Measurements from ENCODE around the gene APBB1IP.

Gene APBB1IP

DNA sequence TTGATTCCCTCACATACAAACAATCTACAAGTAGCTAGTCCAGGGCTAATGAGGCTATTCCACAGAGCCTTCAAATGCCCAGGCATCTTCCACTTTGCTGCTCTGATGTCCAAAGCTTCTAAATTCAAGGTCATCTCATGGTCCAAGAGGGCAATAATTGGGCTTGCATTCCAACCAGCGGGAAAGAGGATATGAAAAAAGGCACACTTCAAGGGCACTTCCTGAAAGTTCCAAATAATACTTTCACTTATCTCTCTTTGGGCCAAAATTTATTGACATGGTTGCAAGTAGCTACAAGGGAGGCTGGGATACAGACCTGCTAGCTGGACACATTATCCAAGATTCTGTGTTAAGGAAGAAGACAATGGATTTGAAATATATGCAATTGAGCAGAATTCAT, 25.2 kb upstream of the APBB1IP start:
- H4K8ac ChIP-seq (ENCODE audit: low read depth, low read length) = no peak overlapping the region
- no peak overlapping the region for H4K91ac ChIP-seq (ENCODE audit: low read depth, low read length, poor library complexity)
- no peaks in the 10 kb centered on the region for H3K4me1 ChIP-seq (ENCODE audit: control insufficient read depth in 2 of 2, insufficient read depth in 1 of 2, low read depth in 1 of 2, low read length in 2 of 2)
- no peak overlapping the region for H3K23ac ChIP-seq (ENCODE audit: low read depth, low read length, poor library complexity)
- H2BK12ac ChIP-seq (ENCODE audit: low read length) = no peak overlapping the region
- no peak for DNase-seq (ENCODE audit: low spot score)
- no peak overlapping the region for H3K27ac ChIP-seq (replicated peaks; ENCODE audit: low read length)
- no peak overlapping the region for H3K4me2 ChIP-seq (ENCODE audit: insufficient read depth, low read length, poor library complexity, severe bottlenecking)
- no CpG with 5 or more reads among the region's 1 CpG for WGBS, 2 donors (ENCODE audit: extremely low coverage in 2 of 2, insufficient read length in 2 of 2, insufficient replicate concordance in 1 of 2)
- H2BK5ac ChIP-seq (ENCODE audit: low read length) = no peak overlapping the region
- no peaks in the 10 kb centered on the region for H3K36me3 ChIP-seq (replicated peaks in 1 of 2; ENCODE audit: control insufficient read depth in 2 of 2, insufficient read depth in 2 of 2, low read length in 2 of 2)
- H3K4ac ChIP-seq (ENCODE audit: low read length) = no peak overlapping the region
- no peak overlapping the region for H3K14ac ChIP-seq (ENCODE audit: low read length)
- no peak overlapping the region for H2AK5ac ChIP-seq (ENCODE audit: low read depth, low read length)
- H2BK15ac ChIP-seq (ENCODE audit: low read length) = no peak overlapping the region
- no peak overlapping the region for H3K18ac ChIP-seq (ENCODE audit: low read length)
- H3K4me3 ChIP-seq (ENCODE audit: low read length in 2 of 2) = no peak overlapping the region
- H3K79me1 ChIP-seq (ENCODE audit: low read depth, low read length) = no peaks in the 10 kb centered on the region
- H2AFZ ChIP-seq (ENCODE audit: low read length) = no peak overlapping the region
- H2BK120ac ChIP-seq (ENCODE audit: low read depth, low read length) = no peak overlapping the region
- no peaks in the 10 kb centered on the region for H3K9me3 ChIP-seq (replicated peaks in 1 of 2; ENCODE audit: control insufficient read depth in 2 of 2, insufficient read depth in 1 of 2, low read depth in 1 of 2, low read length in 2 of 2)
- no peak overlapping the region for H3K9ac ChIP-seq (ENCODE audit: low read depth, low read length, poor library complexity)
- no peaks in the 10 kb centered on the region for H3K27me3 ChIP-seq (ENCODE audit: control insufficient read depth in 3 of 3, insufficient read depth in 3 of 3, low read depth in 1 of 3, low read length in 3 of 3)

- Histone ChIP-seq H3K4me2 (ENCODE audit: insufficient read depth, low read length, poor library complexity, severe bottlenecking) (no peak overlapping the region), H3K27me3 (ENCODE audit: control insufficient read depth in 3 of 3, insufficient read depth in 3 of 3, low read depth in 1 of 3, low read length in 3 of 3) (no peaks in the 10 kb centered on the region), H2BK5ac (ENCODE audit: low read length) (no peak overlapping the region), H2BK12ac (ENCODE audit: low read length) (no peak overlapping the region), H4K91ac (ENCODE audit: low read depth, low read length, poor library complexity) (no peak overlapping the region), H3K23ac (ENCODE audit: low read depth, low read length, poor library complexity) (no peak overlapping the region), H3K9me3 (replicated peaks in 1 of 2; ENCODE audit: control insufficient read depth in 2 of 2, insufficient read depth in 1 of 2, low read depth in 1 of 2, low read length in 2 of 2) (no peaks in the 10 kb centered on the region), H2AK5ac (ENCODE audit: low read depth, low read length) (no peak overlapping the region), H2BK15ac (ENCODE audit: low read length) (no peak overlapping the region), H3K4ac (ENCODE audit: low read length) (no peak overlapping the region), H3K14ac (ENCODE audit: low read length) (no peak overlapping the region), H3K4me3 (ENCODE audit: low read length in 2 of 2) (no peak overlapping the region), H2AFZ (ENCODE audit: low read length) (no peak overlapping the region), H3K9ac (ENCODE audit: low read depth, low read length, poor library complexity) (no peak overlapping the region), H3K18ac (ENCODE audit: low read length) (no peak overlapping the region), H3K36me3 (replicated peaks in 1 of 2; ENCODE audit: control insufficient read depth in 2 of 2, insufficient read depth in 2 of 2, low read length in 2 of 2) (no peaks in the 10 kb centered on the region), H3K79me1 (ENCODE audit: low read depth, low read length) (no peaks in the 10 kb centered on the region), H3K27ac (replicated peaks; ENCODE audit: low read length) (no peak overlapping the region), H3K4me1 (ENCODE audit: control insufficient read depth in 2 of 2, insufficient read depth in 1 of 2, low read depth in 1 of 2, low read length in 2 of 2) (no peaks in the 10 kb centered on the region), H4K8ac (ENCODE audit: low read depth, low read length) (no peak overlapping the region), H2BK120ac (ENCODE audit: low read depth, low read length) (no peak overlapping the region)
- no peak for DNase-seq (ENCODE audit: low spot score)
- no CpG with 5 or more reads among the region's 2 CpGs for WGBS, 2 donors (ENCODE audit: extremely low coverage in 2 of 2, insufficient read length in 2 of 2, insufficient replicate concordance in 1 of 2)
Observed at GRCh38 chr10:26413375-26413774, 24.8 kb upstream of the APBB1IP start.

- Histone ChIP-seq H2BK5ac (ENCODE audit: low read length) (no peak overlapping the region), H3K79me1 (ENCODE audit: low read depth, low read length) (no peaks in the 10 kb centered on the region), H3K27ac (replicated peaks; ENCODE audit: low read length) (no peak overlapping the region), H3K4me1 (ENCODE audit: control insufficient read depth in 2 of 2, insufficient read depth in 1 of 2, low read depth in 1 of 2, low read length in 2 of 2) (no peaks in the 10 kb centered on the region), H2BK15ac (ENCODE audit: low read length) (no peak overlapping the region), H2AFZ (ENCODE audit: low read length) (no peak overlapping the region), H3K14ac (ENCODE audit: low read length) (no peak overlapping the region), H4K8ac (ENCODE audit: low read depth, low read length) (no peak overlapping the region), H3K36me3 (replicated peaks in 1 of 2; ENCODE audit: control insufficient read depth in 2 of 2, insufficient read depth in 2 of 2, low read length in 2 of 2) (no peaks in the 10 kb centered on the region), H4K91ac (ENCODE audit: low read depth, low read length, poor library complexity) (no peak overlapping the region), H3K18ac (ENCODE audit: low read length) (no peak overlapping the region), H3K4ac (ENCODE audit: low read length) (no peak overlapping the region), H3K27me3 (ENCODE audit: control insufficient read depth in 3 of 3, insufficient read depth in 3 of 3, low read depth in 1 of 3, low read length in 3 of 3) (no peaks in the 10 kb centered on the region), H3K4me3 (ENCODE audit: low read length in 2 of 2) (no peak overlapping the region), H3K4me2 (ENCODE audit: insufficient read depth, low read length, poor library complexity, severe bottlenecking) (no peak overlapping the region), H2BK120ac (ENCODE audit: low read depth, low read length) (no peak overlapping the region), H2AK5ac (ENCODE audit: low read depth, low read length) (no peak overlapping the region), H3K23ac (ENCODE audit: low read depth, low read length, poor library complexity) (no peak overlapping the region), H2BK12ac (ENCODE audit: low read length) (no peak overlapping the region), H3K9me3 (replicated peaks in 1 of 2; ENCODE audit: control insufficient read depth in 2 of 2, insufficient read depth in 1 of 2, low read depth in 1 of 2, low read length in 2 of 2) (no peaks in the 10 kb centered on the region), H3K9ac (ENCODE audit: low read depth, low read length, poor library complexity) (no peak overlapping the region)
- WGBS, 2 donors (ENCODE audit: extremely low coverage in 2 of 2, insufficient read length in 2 of 2, insufficient replicate concordance in 1 of 2) = no CpG with 5 or more reads among the region's 3 CpGs
- no peak for DNase-seq (ENCODE audit: low spot score)
Observed at GRCh38 chr10:26417136-26417535, 21.0 kb upstream of the APBB1IP start.

GRCh38 chr10:26422977-26423376, 15.2 kb upstream of the APBB1IP start:
- H3K36me3 ChIP-seq (replicated peaks in 1 of 2; ENCODE audit: control insufficient read depth in 2 of 2, insufficient read depth in 2 of 2, low read length in 2 of 2) = no peaks in the 10 kb centered on the region

More at GRCh38 chr10:26422977-26423376, 15.2 kb upstream of the APBB1IP start:
- Histone ChIP-seq H3K4ac (ENCODE audit: low read length) (no peak overlapping the region), H3K18ac (ENCODE audit: low read length) (no peak overlapping the region), H2BK12ac (ENCODE audit: low read length) (no peak overlapping the region), H3K9me3 (replicated peaks in 1 of 2; ENCODE audit: control insufficient read depth in 2 of 2, insufficient read depth in 1 of 2, low read depth in 1 of 2, low read length in 2 of 2) (no peaks in the 10 kb centered on the region), H3K4me3 (ENCODE audit: low read length in 2 of 2) (no peak overlapping the region), H4K8ac (ENCODE audit: low read depth, low read length) (no peak overlapping the region), H3K4me2 (ENCODE audit: insufficient read depth, low read length, poor library complexity, severe bottlenecking) (no peak overlapping the region), H3K27ac (replicated peaks; ENCODE audit: low read length) (no peak overlapping the region), H2BK15ac (ENCODE audit: low read length) (no peak overlapping the region), H2BK120ac (ENCODE audit: low read depth, low read length) (no peak overlapping the region), H2BK5ac (ENCODE audit: low read length) (no peak overlapping the region), H3K23ac (ENCODE audit: low read depth, low read length, poor library complexity) (no peak overlapping the region), H4K91ac (ENCODE audit: low read depth, low read length, poor library complexity) (no peak overlapping the region), H3K79me1 (ENCODE audit: low read depth, low read length) (no peaks in the 10 kb centered on the region), H2AK5ac (ENCODE audit: low read depth, low read length) (no peak overlapping the region), H3K4me1 (ENCODE audit: control insufficient read depth in 2 of 2, insufficient read depth in 1 of 2, low read depth in 1 of 2, low read length in 2 of 2) (no peaks in the 10 kb centered on the region), H2AFZ (ENCODE audit: low read length) (no peak overlapping the region), H3K9ac (ENCODE audit: low read depth, low read length, poor library complexity) (no peak overlapping the region), H3K14ac (ENCODE audit: low read length) (no peak overlapping the region), H3K27me3 (ENCODE audit: control insufficient read depth in 3 of 3, insufficient read depth in 3 of 3, low read depth in 1 of 3, low read length in 3 of 3) (no peaks in the 10 kb centered on the region)
- DNase-seq (ENCODE audit: low spot score) = no peak
- no CpG with 5 or more reads among the region's 3 CpGs for WGBS, 2 donors (ENCODE audit: extremely low coverage in 2 of 2, insufficient read length in 2 of 2, insufficient replicate concordance in 1 of 2)
